Measurements from ENCODE around the gene NPAS3.

GRCh38 chr14:33364466-33364865 is 425.8 kb downstream of the NPAS3 start:
- TF ChIP-seq CTCF (conservative IDR thresholded peaks at IDR 0.05; ENCODE audit: low read depth, low read length) (no peak), EZH2phosphoT487 (IDR thresholded peaks at IDR 0.05; ENCODE audit: borderline replicate concordance, low read length) (no peak), EZH2 (IDR thresholded peaks at IDR 0.05; ENCODE audit: low read length, unreplicated experiment) (no peak)

Data from PC-3 (cell line).